SKM-1 (cell line): ENCODE data around the gene RFTN1.

Experiments used
- DNase-seq: peaks from one replicate; lab custom pipeline; 2025; ENCODE audit not compliant: unreplicated experiment; lab: John Stamatoyannopoulos, UW

Gene RFTN1

GRCh38 chr3:16439848-16440708 lies 73.4 kb downstream of the RFTN1 start:
- no peak for DNase-seq

GRCh38 chr3:16439163-16439847 lies 74.2 kb downstream of the RFTN1 start:
- no peak for DNase-seq

- no peak for DNase-seq
Observed at GRCh38 chr3:16437640-16438039, 75.9 kb downstream of the RFTN1 start.

GRCh38 chr3:16433701-16434151 lies 79.8 kb downstream of the RFTN1 start:
- no peak for DNase-seq

- DNase-seq = no peak
Observed at GRCh38 chr3:16432714-16433113, 80.8 kb downstream of the RFTN1 start.

GRCh38 chr3:16430717-16431630 lies 82.5 kb downstream of the RFTN1 start:
- no peak for DNase-seq

- DNase-seq = no peak
Observed at GRCh38 chr3:16429086-16429485, 84.4 kb downstream of the RFTN1 start.

DNA sequence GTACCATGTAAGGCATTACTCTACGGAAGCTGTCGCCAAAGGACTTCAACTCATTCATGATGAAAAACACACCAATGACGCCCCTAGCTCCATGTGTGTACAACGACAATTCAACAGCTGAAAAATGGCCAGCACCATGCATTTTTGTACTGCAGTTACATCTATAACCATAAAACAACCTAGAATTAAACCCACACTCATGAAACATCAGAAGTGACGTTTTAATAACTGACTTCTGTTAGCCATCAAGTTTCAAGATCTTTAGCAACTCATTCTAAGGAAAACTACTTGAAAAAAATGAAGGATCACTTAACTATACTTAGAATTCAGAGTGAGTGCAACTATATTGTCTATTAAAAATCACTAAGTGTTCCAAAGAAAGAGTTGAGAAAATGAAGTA lies 84.9 kb downstream of the RFTN1 start:
- DNase-seq = no peak

DNA sequence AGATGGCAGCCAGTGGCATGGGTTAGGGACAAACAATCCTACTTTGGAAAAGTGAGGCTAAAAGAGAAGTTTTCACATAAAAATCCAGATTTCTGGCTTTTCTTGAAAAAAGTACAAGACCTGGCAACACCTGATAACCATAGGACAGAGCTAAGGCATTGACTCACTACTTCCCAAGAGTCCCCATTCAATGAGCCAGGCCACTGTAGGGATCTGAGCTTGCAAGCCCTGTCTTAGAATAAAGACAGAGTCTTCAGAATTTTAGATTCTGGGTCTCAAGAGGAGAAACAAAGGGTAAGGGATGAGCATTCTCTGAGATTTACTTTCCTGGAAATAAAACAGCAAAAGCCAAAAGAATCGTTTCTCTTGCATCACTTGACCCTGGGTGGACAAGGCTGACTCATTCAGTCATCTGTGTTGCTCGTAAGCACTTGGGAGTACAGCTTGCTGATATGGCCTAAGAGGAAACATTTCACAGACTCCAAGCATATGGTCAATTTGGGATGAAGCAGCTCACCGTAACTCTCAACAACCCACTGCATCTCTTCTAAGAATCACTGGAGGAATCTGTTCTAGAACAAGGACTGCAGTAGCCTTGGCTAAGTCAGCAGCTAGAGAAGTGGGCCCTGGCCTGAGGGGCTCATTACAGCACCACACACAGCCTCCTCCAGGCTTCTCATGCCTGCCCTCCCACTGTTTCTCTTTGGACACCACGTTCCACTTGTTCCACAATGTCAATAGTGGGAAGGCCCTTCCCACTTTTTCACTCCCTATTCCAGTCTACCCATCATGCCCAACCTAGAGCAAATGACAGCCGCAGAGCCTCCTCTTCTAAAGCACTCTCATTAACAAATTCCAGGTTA lies 86.2 kb downstream of the RFTN1 start:
- no peak for DNase-seq

GRCh38 chr3:16426665-16427064 lies 86.8 kb downstream of the RFTN1 start:
- no peak for DNase-seq

DNA sequence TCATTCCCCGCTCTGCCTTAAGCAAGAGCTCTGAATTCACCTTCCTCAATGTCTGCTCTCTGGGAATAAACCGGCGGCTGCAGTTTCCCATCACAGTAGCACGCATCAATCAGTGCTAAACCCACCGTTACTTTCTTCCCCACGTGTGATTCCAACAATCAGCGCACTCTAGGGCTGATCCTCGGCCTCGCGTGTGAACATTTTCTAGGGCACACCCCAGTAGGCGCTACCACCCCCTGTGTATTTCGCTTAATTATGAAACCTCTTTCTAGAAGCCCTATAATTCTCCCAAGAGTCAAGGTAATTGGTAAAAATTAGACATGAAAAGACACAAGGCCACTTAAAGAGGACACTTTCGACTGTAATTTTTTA lies 87.5 kb downstream of the RFTN1 start:
- DNase-seq = no peak

- no peak for DNase-seq
Observed at GRCh38 chr3:16425398-16426028, 88.0 kb downstream of the RFTN1 start.

DNA sequence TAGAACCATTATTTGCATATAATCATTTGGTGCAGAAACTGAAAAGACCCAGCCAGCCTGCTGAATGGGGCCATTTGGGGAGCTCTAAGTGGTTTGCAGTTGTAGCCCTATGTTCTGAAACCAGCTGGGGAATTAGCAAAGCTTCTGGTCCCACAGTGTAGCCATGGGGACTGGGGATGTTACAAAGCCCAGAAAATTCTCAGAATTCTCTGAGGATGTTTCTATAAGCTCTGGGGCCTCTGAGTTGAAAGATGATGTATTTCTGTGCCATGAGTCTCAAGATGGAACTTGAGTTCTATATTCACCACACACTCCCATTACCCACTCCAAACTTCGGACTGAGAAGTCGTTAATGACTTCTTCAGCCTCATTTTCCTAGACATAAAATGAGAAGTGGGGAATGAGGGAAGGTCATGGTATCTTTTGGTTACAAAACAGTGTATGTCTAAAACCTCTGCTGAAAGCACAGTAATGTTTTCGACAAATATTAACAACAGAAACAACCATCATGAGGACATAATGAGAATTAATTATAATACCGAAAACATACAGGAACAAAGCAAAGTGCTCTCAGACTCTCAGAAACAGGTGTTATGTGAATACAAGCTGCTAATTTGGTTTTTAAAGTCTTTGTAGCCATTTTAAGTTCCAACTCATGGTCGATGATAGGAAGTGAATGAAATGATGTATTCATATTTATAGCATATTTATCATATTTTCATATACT lies 89.4 kb downstream of the RFTN1 start:
- DNase-seq = no peak

- DNase-seq = no peak
Observed at GRCh38 chr3:16423298-16423697, 90.2 kb downstream of the RFTN1 start.

GRCh38 chr3:16419640-16420241 lies 93.8 kb downstream of the RFTN1 start:
- DNase-seq = no peak

GRCh38 chr3:16417945-16418739 lies 95.4 kb downstream of the RFTN1 start:
- DNase-seq = no peak

GRCh38 chr3:16415911-16416476 lies 97.5 kb downstream of the RFTN1 start:
- no peak for DNase-seq

DNA sequence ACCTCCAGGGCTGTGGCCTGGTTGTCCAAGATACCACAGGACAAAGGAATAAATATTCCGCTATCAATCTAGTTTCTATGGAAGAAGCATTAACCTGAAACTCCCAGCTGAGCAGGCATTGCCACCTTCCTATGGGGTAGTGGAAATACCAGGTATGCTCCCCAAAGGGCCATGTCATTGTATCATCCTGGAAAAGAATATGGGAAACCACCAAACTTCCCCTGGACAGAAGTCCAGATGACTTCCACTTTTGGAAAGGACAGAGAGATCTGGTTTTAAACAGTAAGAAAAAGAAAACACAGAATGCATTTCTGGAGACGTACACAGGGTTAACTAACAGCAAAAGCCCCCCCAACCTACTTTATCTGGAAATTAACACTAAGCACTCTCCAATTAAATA lies 100.2 kb downstream of the RFTN1 start:
- no peak for DNase-seq
